ENCODE measurements around the gene STN1.

DNA sequence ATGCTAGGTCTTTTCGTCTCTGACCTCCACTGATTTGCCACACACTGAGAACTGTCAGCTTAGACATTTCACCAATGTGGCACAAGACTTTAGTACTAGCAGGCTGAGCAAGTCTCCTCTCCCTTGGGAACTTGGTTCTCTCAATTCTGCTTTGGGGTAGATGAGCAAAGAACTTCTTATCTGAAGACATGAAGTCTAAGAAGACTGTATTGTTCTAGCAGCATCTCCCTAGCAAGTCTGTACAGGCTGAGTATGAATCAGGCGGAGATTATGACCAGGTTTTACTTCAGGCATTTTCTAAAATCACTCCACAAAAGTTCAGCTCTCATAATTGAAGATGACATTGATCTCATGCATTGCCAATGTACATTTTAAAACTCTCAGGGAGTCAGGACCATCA lies 23.8 kb upstream of the STN1 start:
- TF ChIP-seq EZH2 (IDR thresholded peaks at IDR 0.05; ENCODE audit: borderline replicate concordance, low read length): no peak
- TF ChIP-seq, protein P1, sequence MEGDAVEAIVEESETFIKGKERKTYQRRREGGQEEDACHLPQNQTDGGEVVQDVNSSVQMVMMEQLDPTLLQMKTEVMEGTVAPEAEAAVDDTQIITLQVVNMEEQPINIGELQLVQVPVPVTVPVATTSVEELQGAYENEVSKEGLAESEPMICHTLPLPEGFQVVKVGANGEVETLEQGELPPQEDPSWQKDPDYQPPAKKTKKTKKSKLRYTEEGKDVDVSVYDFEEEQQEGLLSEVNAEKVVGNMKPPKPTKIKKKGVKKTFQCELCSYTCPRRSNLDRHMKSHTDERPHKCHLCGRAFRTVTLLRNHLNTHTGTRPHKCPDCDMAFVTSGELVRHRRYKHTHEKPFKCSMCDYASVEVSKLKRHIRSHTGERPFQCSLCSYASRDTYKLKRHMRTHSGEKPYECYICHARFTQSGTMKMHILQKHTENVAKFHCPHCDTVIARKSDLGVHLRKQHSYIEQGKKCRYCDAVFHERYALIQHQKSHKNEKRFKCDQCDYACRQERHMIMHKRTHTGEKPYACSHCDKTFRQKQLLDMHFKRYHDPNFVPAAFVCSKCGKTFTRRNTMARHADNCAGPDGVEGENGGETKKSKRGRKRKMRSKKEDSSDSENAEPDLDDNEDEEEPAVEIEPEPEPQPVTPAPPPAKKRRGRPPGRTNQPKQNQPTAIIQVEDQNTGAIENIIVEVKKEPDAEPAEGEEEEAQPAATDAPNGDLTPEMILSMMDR (conservative IDR thresholded peaks at IDR 0.05 in 1 of 2, IDR thresholded peaks at IDR 0.05 in 1 of 2; ENCODE audit: extremely low read depth in 1 of 2, insufficient read depth in 1 of 2, low read depth in 1 of 2, low read length in 2 of 2): no peak
